Measurements from ENCODE around the gene ADARB2. TPM values are rescaled to one million over a fixed set of nuclear protein-coding genes. Genes with fewer than 3 reads are reported as not detected.

The ADARB2 gene
- total RNA-seq, 1 donor from 2014 or later: 1.8 TPM

GRCh38 chr10:1558906-1559305 is 178.4 kb downstream of the ADARB2 start:
- no peak for TF ChIP-seq CTCF (conservative IDR thresholded peaks at IDR 0.05)
- no peak for DNase-seq (ENCODE audit: low read depth, low spot score)
- Mint-ChIP-seq H3K36me3 (ENCODE audit: low read depth) (no peaks in the 10 kb centered on the region), H3K4me3 (no peak overlapping the region), H3K4me1 (peaks cover 14% of the 10 kb centered on the region), H3K27ac (ENCODE audit: unreplicated experiment) (no peak overlapping the region), H3K9me3 (no peaks in the 10 kb centered on the region), H3K27me3 (ENCODE audit: low read depth) (peaks cover 5% of the 10 kb centered on the region)

- Mint-ChIP-seq H3K4me3 (no peak overlapping the region), H3K27ac (ENCODE audit: unreplicated experiment) (peak overlapping the region; percentile 29), H3K27me3 (ENCODE audit: low read depth) (peaks cover 5% of the 10 kb centered on the region), H3K36me3 (ENCODE audit: low read depth) (no peaks in the 10 kb centered on the region), H3K9me3 (no peaks in the 10 kb centered on the region), H3K4me1 (peaks cover 14% of the 10 kb centered on the region)
- TF ChIP-seq CTCF (conservative IDR thresholded peaks at IDR 0.05): no peak
- DNase-seq (ENCODE audit: low read depth, low spot score): no peak
Observed at GRCh38 chr10:1557081-1557480, 180.2 kb downstream of the ADARB2 start.

- H3K27me3 Mint-ChIP-seq (ENCODE audit: low read depth): peaks cover 5% of the 10 kb centered on the region
- H3K36me3 Mint-ChIP-seq (ENCODE audit: low read depth): no peaks in the 10 kb centered on the region
- H3K27ac Mint-ChIP-seq (ENCODE audit: unreplicated experiment): no peak overlapping the region
- no peaks in the 10 kb centered on the region for H3K9me3 Mint-ChIP-seq
- no peak overlapping the region for H3K4me3 Mint-ChIP-seq
- DNase-seq (ENCODE audit: low read depth, low spot score): no peak
- H3K4me1 Mint-ChIP-seq: peaks cover 14% of the 10 kb centered on the region
- TF ChIP-seq CTCF (conservative IDR thresholded peaks at IDR 0.05): no peak
Observed at GRCh38 chr10:1556496-1556895, 180.8 kb downstream of the ADARB2 start.

- Mint-ChIP-seq H3K4me3 (no peak overlapping the region), H3K36me3 (ENCODE audit: low read depth) (no peaks in the 10 kb centered on the region), H3K27me3 (ENCODE audit: low read depth) (peaks cover under 1% of the 10 kb centered on the region), H3K9me3 (no peaks in the 10 kb centered on the region), H3K4me1 (peaks cover 2% of the 10 kb centered on the region), H3K27ac (ENCODE audit: unreplicated experiment) (no peak overlapping the region)
- DNase-seq (ENCODE audit: low read depth, low spot score): no peak
- no peak for TF ChIP-seq CTCF (conservative IDR thresholded peaks at IDR 0.05)
Observed at GRCh38 chr10:1553951-1554350, 183.4 kb downstream of the ADARB2 start.

- H3K4me3 Mint-ChIP-seq: no peak overlapping the region
- H3K27me3 Mint-ChIP-seq (ENCODE audit: low read depth): no peaks in the 10 kb centered on the region
- H3K4me1 Mint-ChIP-seq: no peaks in the 10 kb centered on the region
- no peak overlapping the region for H3K27ac Mint-ChIP-seq (ENCODE audit: unreplicated experiment)
- H3K36me3 Mint-ChIP-seq (ENCODE audit: low read depth): no peaks in the 10 kb centered on the region
- H3K9me3 Mint-ChIP-seq: no peaks in the 10 kb centered on the region
- no peak for DNase-seq (ENCODE audit: low read depth, low spot score)
- no peak for TF ChIP-seq CTCF (conservative IDR thresholded peaks at IDR 0.05)
Observed at GRCh38 chr10:1552881-1553670, 184.2 kb downstream of the ADARB2 start.
